GM19397 (cell line): ENCODE results near the gene GLIS1.

ENCODE experiments used
- ATAC-seq: cut with Tn5 transposase; IDR thresholded peaks from one replicate; pipeline ENCODE4 v1.9.1; 2021; ENCODE audit warnings: mild to moderate bottlenecking, moderate library complexity; ENCODE audit not compliant: unreplicated experiment

Gene GLIS1

DNA sequence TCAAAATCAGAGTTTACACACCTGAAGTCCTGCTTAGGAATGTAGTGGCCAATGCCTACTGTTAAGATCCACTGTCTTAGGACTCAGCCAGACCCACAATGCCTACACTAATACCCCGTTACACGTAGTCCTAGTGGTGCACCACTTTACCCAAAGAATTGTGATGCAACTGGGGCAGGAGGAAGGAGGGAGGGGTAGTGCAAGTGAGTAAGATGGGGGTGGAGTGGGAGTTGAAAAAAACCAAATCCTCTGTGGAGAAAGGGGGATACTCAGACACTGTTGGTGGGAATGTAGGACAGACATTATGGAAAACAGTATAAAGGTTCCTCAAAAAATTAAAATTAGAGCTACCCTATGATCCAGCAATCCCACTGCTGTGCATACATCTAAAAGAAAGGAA lies 19.5 kb downstream of the GLIS1 start:
- no peak for ATAC-seq

DNA sequence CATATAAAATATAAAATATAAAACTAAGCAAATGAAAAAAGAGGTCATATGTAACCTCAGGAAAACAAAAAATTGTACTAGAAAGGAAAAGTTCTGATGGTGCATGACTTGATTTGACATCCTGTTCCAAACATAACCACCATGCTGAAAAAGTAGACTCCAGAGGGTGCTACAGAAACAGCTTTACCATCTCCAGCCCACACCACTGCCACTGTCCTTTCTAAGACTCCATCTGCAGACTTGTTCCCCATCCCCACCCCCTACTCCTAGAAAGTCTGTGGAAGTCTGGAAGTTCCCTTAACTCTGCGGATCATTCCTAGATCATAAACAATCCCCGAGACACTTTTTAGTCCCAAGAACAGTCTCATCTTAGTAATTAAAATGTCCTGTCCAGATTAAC lies 20.5 kb downstream of the GLIS1 start:
- ATAC-seq, result no peak

DNA sequence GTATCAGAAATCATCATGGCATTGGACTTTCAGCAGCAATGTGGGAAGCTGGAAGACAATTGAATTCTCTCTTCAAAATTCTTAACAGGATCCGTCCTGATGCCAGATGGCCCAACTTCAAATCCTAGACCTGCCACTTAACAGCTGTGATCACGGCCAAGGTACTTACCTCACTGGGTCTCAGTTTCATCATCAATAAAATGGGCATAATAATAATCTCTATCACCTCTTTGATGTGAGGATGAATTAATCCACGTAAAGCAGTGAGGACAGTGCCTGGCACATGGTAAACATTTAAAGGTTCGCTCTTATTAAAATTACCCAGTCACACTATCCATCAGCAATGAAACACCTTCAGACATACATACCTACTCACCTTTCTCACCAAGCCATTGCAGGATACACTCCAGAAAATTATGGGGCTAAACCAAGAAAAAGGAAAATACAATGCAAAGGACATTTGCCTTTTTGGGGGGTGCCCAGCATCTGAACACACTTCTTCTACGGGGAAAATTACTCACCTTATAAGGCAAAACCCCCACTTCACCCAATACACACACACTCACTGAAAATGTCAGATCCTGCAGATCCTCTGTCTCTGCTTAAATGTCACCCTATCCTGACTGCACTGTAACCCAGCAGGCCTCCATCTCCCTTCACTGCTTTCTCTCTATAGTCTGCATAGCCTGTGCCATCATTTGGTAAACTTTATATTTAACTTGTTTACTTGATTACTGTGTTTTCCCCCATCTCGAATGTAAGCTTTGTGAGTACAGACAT lies 21.7 kb downstream of the GLIS1 start:
- no peak for ATAC-seq

DNA sequence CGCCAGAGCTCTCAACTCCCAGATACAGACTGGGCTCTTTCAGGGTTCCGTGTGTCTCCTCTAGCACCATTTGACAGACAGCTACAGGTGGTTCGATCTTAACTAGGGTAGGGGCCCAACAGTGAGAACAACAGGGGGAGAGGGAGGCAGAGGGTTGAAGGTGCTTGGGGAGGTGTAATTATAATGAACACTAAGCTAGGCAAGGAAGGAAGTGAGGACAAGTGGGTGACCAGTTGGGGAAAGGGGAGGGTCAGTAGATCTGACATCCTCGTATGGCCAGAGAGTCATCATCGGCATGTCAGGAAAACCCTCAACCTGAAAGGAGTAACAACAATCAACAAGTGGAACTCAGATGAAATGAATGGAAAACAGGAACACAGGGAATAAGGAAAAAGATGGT lies 22.8 kb downstream of the GLIS1 start:
- ATAC-seq, result no peak

DNA sequence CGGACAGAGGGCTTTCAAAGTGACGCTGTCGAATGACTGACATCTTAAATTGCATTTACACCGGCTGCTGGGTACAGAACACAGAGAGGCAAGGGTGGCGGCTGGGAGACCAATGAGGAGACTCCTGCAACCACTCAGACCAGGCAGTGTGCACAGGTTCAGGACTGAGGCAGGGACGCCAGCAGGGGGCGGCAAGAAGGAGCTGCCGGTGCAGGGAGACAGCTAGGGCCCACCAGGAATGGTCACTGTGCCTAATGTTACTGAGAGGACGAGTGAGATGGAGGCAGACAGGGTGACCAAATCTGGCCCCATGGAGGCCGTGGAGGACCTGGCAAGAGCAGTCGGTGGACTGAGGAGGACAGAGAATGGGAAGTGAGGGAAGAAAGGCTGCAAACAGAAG lies 23.5 kb downstream of the GLIS1 start:
- ATAC-seq, result no peak

DNA sequence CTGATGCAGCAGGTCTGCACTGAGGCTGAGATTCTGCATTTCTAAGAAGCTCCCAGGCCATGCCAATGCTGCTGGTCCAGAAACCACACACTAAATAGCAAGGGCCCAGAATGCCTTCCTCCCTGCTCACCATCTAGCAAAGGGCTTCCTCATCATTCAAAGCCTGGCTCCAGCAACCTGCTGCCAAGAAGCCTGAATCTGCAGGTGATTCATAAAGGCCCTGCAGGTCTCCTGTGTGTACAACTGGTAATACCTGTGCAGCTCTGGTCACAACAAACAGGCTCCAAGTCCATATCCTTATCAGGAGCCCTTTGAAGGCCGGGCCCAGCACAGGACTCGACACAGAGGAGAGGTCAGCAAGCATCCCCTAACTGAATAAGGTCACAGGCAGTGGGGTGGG lies 26.7 kb downstream of the GLIS1 start:
- ATAC-seq, result no peak

DNA sequence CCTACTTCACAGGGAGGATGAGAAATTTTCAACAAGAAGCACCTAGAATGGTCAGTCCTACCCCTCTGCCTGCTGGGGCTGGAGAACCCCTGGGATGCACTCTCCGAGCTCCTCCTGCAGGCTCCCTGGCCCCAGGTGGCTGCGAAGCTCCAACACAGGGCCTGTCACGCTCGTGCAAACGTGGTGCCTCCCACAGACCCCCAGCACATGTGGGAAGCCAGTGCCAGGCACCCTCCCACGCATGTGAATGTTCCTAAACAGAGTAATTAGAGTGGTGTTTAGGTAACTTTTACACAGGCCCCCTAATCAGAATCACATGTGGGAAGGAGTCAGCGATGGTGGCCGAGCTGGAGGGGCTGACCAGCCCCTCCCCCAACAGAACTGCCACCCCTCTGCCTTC lies 28.4 kb downstream of the GLIS1 start:
- ATAC-seq, result no peak

DNA sequence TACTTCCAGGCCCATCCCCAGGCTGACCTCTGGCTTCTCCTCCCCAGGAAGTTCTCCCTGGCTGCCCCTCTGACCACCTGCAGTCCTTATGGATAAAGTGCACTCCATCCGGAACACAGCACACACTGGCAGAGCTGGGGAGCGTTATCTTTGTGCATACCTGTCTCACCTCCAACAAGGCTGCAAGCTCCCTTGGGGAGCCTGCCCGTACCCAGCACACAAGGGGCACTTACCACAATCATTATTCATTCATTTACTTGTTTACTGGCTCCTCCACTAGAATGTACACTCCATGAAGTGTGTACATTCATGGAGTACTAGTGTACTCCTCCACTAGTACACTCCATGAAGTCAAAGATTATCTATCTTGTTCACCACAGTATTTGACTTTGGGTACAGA lies 30.3 kb downstream of the GLIS1 start:
- no peak for ATAC-seq

DNA sequence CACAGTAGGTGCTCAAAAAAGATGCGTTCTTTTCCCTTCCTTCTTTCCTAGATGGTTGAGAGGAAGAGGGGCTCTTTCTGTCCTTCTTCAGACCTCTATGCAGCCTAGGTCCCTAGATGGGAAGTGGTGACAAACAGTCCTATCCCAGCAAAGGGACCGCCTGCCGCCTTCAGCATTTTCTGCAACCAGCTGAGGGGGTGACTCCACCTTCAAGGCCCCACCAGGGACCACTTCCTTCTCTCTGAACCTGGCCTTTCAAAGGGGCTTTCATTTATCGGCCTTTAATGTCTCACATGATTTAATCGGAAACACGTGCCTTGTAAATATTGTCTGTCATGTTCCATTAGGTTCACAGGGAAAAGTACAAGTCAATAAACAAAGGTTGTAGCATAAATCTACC lies 32.6 kb downstream of the GLIS1 start:
- no peak for ATAC-seq

DNA sequence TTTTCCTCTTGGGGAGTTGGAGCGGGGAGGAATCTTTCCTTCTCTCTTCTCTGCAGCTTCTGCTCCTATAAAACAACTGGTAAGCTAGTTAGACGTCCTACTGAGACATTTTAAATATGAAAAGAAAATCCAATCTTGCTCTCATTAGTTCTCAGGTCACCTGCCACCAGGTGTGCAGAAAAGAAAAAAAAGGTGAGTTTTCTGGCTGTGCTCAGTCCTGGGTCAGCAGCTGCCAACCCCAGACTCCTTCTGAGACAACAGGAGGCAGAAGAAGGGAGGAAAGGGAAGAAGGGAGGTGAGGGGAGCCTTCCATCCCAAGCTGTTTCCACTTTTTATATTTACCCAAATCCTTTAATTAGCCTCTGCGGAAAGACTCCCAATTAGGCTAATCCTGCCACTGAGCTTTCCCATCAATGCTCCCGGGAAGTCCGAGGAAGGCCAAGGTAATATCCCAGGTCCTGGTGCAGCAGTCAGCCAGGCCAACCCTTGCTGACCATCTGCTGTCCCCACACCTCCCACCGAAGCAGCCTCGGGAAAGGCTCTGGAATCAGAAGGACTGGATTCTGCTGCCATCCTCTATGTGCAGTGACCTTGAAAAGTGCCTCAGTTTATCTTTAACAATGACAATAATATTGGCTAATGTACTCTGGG lies 33.4 kb downstream of the GLIS1 start:
- ATAC-seq, result no peak

DNA sequence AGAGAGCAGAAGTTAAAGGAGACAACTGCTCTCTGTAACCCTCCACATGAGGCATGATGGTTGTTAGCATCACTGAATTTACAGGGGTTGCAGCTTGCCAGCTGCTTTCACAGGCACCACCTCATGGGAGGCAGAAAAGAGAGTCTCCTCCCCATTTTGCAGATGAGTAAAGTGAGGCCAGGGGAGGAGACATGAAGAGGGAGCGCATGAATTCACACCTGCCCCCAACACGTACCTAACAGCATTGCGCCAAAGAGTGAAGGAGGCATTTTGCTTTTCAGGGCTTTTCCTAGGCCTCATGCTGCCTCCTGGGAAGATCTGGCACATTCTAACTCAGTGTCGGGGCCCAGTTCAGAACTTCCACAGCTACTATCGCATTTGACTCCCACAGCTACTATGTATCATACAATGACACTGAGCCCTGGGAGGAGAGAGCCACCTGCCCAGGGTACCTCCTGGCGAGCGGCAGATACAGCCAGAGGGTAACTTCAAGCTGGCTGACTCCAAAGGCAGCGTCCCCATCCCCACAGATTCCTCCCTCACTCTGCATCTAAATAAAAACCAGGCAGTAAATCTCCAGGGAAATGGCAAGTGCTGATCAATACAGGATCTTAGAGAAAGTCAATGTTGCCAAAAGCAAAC lies 34.0 kb downstream of the GLIS1 start:
- ATAC-seq, result no peak

DNA sequence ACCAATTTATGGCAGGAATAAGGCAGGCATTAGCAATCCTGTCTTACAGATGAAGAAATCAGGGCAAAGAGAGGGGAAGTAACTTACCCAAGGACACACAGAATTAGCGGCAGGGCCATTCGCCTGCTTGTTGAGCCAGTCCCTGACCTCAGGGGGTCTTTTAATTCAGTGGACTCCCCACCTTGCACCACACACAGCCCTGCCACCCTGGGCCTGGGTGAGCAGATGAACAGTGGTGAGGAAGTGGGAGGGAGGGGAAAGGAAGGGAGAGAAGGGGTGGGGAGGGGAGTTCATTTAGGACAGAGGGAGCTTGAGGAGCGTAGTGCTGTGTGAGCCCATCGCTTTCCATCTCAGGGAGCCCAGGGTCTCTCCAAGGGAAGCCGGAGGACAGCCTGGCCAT lies 34.7 kb downstream of the GLIS1 start:
- no peak for ATAC-seq

DNA sequence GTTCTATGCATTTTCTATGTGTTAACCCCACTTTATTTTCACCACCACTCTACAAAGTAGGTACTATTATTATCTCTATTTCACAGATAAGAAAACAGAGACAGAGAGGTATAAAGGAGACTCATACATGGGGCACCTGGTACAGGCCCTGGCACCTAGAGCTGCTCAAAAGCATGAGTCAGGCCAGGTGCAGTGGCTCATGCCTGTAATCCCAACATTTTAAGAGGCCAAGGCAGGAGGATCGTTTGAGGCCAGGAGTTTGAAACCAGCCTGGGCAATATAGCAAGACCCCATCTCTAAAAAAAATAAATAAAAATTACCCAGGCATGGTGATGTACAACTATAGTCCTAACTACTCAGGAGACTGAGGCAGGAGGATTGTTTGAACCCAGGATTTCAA lies 35.8 kb downstream of the GLIS1 start:
- no peak for ATAC-seq

DNA sequence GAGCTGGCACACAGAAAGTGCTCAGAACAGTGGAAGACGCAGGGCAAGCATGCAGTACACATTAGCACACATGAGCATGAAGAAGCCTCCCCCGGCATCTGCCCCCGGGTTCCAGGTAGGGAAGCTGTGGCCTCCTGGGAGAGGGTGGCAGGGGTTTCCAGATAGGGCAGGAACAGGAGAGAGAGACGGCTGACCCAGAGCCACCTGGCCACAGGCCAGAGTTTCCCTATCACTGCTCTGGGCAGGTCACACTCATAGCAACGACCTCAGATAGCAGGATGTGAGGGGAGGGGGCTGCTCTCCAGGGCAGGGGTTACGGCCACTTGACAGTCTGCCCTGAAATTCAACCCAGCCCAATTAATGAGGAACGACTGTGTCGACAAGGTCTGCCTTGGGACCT lies 36.6 kb downstream of the GLIS1 start:
- ATAC-seq, result no peak

DNA sequence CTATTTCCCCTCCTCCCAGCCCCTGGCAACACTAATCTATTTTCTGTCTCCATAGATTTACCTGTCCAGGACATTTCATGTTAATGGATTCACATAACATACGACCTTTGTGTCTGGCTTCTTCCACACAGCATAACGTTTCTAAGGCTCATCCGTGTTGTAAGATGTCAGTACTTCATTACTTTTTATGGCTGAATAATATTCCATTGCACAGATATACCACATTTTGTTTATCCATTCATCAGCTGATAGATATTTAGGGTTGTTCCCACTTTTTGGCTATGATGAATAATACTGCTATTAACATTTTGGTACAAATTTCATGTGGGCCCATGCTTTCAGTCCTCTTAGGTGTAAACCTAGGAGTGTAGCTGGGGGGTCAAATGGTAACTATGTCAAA lies 38.2 kb downstream of the GLIS1 start:
- no peak for ATAC-seq

DNA sequence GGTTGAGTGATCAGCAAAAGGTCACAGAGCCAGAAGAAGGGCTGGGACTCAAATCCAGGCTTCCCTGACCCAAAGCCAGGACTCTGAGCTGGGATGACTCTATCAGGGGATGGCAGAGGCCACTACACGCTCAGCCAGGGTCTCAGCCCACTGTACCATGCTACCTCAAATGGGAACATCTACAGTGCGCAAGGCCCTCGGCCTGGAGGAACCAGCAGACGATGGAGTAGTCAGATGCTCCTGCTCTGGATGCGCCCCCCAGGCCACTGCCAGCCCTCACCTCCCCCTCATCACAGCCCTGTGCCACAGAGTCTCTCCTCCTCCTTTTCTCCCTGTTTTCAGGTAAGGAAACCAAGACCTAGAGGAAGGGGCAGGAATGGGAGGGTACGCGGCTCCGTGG lies 39.0 kb downstream of the GLIS1 start:
- no peak for ATAC-seq

DNA sequence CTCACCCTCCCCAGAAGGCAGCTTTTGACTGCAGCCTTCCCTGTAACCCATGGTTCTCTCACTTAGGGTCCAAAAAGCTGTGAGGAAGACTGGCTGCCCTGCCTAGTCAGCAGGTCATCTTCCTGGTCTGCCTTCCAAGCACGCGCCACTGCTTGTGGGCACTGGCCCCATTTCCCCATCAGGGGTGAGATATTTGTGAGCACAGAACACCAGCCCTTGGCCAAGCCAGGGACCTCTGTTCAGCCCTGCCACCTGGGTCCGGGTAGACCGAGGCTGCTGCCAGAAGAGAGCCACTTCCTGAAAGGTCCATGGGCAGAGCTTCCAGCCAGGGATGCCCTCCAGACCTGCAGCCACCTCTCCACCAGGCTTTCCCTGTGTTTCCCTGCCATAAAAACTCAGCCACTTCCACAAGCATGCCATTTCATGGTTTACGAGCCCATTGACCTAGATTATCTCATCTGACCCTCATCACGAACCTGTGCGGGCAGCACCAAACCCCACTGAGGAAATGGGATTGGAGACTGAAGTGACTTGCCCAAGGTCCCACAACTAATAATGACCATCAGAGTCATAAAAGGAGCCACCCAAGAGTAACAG lies 40.5 kb downstream of the GLIS1 start:
- no peak for ATAC-seq

DNA sequence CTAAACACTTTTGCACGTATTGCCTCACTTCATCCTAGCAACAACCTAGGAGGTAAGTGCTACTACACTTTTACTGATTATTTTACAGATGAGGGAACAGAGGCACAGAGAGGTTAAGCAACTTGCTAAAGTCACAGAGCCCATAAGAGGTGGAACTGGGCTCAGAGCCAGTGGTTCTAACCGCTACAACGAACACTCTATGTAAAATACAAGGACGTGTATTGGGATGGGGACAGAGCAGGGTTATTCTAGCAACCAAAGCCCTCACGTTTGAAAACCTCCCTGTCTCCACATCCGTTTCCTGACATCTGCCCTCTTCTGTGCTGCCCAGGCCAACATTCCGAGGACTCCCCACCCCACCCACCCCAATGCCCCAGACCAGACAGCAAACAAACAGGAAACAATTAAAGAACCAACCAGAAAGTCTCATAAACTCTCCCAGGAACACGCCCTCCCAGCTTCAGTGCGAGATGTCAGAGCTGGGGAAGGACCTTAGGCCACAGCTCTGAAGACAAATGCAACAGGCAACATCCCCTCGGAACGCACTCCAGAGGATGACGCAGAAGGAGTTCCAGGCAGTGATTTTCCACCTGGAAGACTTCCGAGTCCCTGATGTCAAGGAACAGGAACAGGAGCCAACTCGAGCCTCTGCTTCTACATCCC lies 41.1 kb downstream of the GLIS1 start:
- ATAC-seq, result no peak

DNA sequence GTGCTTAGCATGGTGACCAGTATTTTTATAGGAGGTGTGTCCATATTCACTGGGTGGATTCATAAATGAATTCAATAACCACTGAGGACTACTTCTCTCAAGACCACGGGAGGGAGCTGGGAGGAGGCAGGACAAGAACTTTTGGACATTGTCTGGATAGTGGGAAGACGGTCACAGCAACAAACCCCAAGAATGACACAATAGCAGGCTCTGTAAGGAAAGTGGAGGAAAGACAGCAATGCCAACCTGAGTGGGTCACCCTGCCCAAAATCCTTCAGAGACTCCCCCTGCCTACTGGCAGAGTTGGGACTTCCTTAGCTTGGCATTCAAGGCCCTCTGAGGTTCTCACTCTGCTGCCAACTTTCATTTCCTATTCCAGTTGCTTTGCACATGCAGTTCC lies 42.0 kb downstream of the GLIS1 start:
- ATAC-seq, result no peak

DNA sequence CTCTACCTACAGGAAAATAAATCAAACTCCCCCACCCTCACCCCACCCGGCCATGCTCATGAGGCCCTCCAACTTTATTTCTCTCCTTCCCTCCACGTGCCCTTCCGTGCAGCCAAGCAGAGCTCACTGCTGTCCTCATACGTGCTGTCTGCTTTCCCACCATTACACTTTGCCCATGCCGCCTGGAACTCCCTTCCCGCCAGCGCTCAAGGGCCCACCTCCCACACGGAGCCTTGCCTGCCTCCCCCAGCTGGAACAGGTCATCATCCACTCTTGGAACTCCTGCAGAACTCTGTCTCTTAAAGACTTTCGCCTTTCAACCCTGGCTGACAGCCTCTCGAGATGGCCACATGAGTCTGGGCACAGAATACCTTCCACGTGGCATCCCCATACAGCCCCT lies 42.4 kb downstream of the GLIS1 start:
- no peak for ATAC-seq

DNA sequence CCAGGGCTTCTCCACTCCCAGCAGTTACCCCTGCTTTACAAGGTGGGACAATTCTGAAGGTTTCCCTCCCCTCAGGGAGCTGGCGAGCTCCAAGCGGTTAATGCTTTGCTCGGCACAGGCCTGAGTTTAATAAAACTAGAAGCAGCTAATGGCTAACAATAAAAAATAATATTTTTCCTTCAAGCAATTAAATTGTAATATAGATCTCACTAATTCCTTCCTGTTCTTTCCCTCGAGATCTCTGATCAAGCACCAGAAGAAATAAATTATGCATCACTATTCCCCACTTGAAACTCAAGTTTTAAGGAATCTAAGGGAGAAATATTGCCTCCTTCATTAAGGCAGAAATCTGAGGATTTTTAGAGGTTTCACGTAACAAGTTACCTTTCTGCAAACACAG lies 42.9 kb downstream of the GLIS1 start:
- ATAC-seq, result no peak
